Upper lobe of left lung (tissue), 4 donors: ENCODE data around the gene LACTB.

Experiments
- CTCF ChIP-seq, 6 experiments: fragments of 450-650 bp in 4 of 6; fragments of 200-600 bp in 2 of 6; sonication (generic) in 2 of 6; IDR thresholded peaks; one replicate each; pipeline ENCODE4 v1.5.1; 2016 to 2019; ENCODE audit warnings: antibody characterized with exemption in 6 of 6
- EP300 ChIP-seq, 4 donors: sonication (generic); formaldehyde crosslinking; IDR thresholded peaks; one replicate each; pipeline ENCODE4 v1.5.1; 2017; ENCODE audit warnings: antibody characterized with exemption in 4 of 4, control low read depth in 2 of 4
- POLR2A ChIP-seq, 4 donors: fragments of 450-650 bp; IDR thresholded peaks; one replicate each; pipeline ENCODE4 v1.5.1; 2016 to 2017; ENCODE audit warnings: antibody characterized with exemption in 4 of 4, mild to moderate bottlenecking in 2 of 4
- POLR2AphosphoS5 ChIP-seq, 2 donors: sonication (generic); formaldehyde crosslinking; IDR thresholded peaks; one replicate each; pipeline ENCODE4 v1.5.1; 2017; ENCODE audit warnings: antibody characterized with exemption in 2 of 2

DNA sequence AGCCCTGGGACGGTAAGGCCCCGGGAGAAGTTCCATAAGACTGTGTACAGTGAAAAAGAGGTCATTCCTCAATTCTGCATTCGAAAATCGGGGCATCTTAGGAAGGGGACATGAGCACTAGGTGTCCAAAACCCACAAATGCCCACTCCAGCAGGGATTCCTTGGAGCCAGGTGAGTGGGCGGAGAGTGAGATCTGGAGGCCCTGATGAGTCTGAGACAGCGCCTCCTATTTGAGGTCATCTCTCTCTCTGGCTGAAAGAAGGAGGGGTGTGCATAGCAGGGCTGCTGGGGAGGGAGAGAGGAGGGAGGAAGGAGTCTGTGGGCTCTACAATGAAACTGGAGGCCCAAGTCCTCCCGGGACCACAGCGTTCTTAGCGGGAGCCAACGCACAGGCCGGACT lies 38.1 kb upstream of the LACTB start:
- TF ChIP-seq EP300 (IDR thresholded peaks at IDR 0.05) (no peak), CTCF (IDR thresholded peaks at IDR 0.05) (no peak), POLR2A (IDR thresholded peaks at IDR 0.05) (no peak), POLR2AphosphoS5 (IDR thresholded peaks at IDR 0.05) (no peak)
